Lung (tissue), 12 donors: ENCODE measurements around the gene ALKBH5. TPM values are rescaled to one million over a fixed set of nuclear protein-coding genes. Genes with fewer than 3 reads are reported as not detected.

ENCODE experiments used
- ATAC-seq: fragments of 200-7000 bp; cut with Tn5 transposase; one replicate; pipeline ENCODE4 v1.9.1; 2020; ENCODE audit warnings: moderate number of reproducible peaks; ENCODE audit not compliant: insufficient read depth, low FRiP score
- DNase-seq, 3 donors: peaks; one replicate each; pipeline ENCODE4 v3.0.0-alpha.2; 2013 to 2017
- H3K27ac ChIP-seq, 2 donors: one replicate each; pipeline ENCODE4 v1.5.1; 2013; ENCODE audit warnings: mild to moderate bottlenecking in 2 of 2, moderate library complexity in 2 of 2, control low read depth in 1 of 2, inconsistent platforms in 1 of 2, low read depth in 1 of 2, low read length in 1 of 2
- H3K27me3 ChIP-seq, 3 donors: one replicate each; pipeline ENCODE4 v1.5.1; 2013; ENCODE audit warnings: low read length in 2 of 3; ENCODE audit not compliant: control insufficient read depth in 3 of 3, insufficient read depth in 3 of 3
- H3K36me3 ChIP-seq, 4 donors: one replicate each; pipeline ENCODE4 v1.5.1; 2013; ENCODE audit warnings: low read length in 4 of 4, mild to moderate bottlenecking in 1 of 4, moderate library complexity in 1 of 4; ENCODE audit not compliant: control insufficient read depth in 4 of 4, insufficient read depth in 4 of 4
- H3K4me1 ChIP-seq, 5 donors: one replicate each; pipeline ENCODE4 v1.5.1; 2013; ENCODE audit warnings: low read length in 5 of 5, mild to moderate bottlenecking in 2 of 5, moderate library complexity in 1 of 5; ENCODE audit not compliant: control insufficient read depth in 5 of 5, insufficient read depth in 5 of 5
- H3K4me3 ChIP-seq: one replicate; pipeline ENCODE4 v1.5.1; 2013; ENCODE audit warnings: mild to moderate bottlenecking, control low read depth, moderate library complexity
- H3K9ac ChIP-seq, 2 donors: one replicate each; pipeline ENCODE4 v1.5.1; 2013; ENCODE audit warnings: low read length in 2 of 2, control low read depth in 1 of 2; ENCODE audit not compliant: insufficient read depth in 1 of 2
- H3K9me3 ChIP-seq, 4 donors: one replicate each; pipeline ENCODE4 v1.5.1; 2013; ENCODE audit warnings: low read length in 3 of 4, mild to moderate bottlenecking in 1 of 4, moderate library complexity in 1 of 4; ENCODE audit not compliant: control insufficient read depth in 4 of 4, insufficient read depth in 3 of 4
- WGBS, 2 donors: extraction: QIAGEN DNeasy Blood & Tissue Kit; methylation state at CpG; one replicate each; pipeline ENCODE4 v1.1.7; 2013; 5-methylcytosine and 5-hydroxymethylcytosine counted together
- polyA plus RNA-seq, 2 donors: library from polyadenylated mRNA; stranded (reverse); fragments of 200-250 nt; gene quantifications; one replicate each; pipeline ENCODE4 v1.2.1, GENCODE V29; 2013
- total RNA-seq, 2 donors: library from RNA; depleted of rRNA in 1 of 2; stranded (reverse); fragments of >200 nt in 1 of 2; gene quantifications; one replicate each; pipeline ENCODE4 v1.2.1, GENCODE V29; 2014 to 2021
- TF ChIP-seq, protein P1 (sequence below): IDR thresholded peaks from 2 replicates; pipeline ENCODE4 v1.5.1; 2012; ENCODE audit warnings: mild to moderate bottlenecking; ENCODE audit errors: control extremely low read depth, extremely low read depth
- donor health status: control.
- donor health status: control.
- donor health status: Bipolar disorder and iron deficiency.
- donor health status: healthy.
- donor health status: DM: yes; HTN: yes; CAD: no.

The ALKBH5 gene
- total and polyA plus RNA-seq, 4 donors: 30.2 to 104 (median 59.8) TPM

DNA sequence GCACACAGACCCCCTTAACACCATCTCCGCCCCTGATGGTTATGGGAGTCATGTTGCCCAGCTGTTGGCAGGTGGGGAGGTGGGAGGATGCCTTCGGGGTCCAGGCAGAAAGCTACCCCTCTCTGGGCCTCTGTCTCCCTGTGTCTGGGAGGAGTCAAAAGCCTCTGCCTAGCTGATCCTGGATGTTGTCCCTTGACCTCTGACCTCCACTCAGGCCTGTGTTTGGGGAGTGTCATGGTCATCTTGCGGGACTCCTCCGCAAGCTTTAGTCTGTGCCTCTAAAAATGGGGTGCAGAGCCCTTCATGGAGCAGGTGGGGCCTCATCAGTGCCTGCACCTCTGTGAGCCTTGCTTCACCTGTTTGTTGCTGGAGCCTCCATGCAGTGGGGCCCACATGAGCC is 45.6 kb downstream of the ALKBH5 start:
- Histone ChIP-seq H3K27me3 (no peaks in the 10 kb centered on the region), H3K9me3 (no peaks in the 10 kb centered on the region), H3K4me1 (peaks cover 0 to 28% (median 12%) of the 10 kb centered on the region in 5 donors), H3K9ac (no peak overlapping the region), H3K4me3 (no peak overlapping the region), H3K36me3 (peaks cover 0 to 13% (median 4%) of the 10 kb centered on the region in 4 donors), H3K27ac (no peak overlapping the region)
- DNase-seq (no peak), ATAC-seq (no peak)
- TF ChIP-seq, protein P1, sequence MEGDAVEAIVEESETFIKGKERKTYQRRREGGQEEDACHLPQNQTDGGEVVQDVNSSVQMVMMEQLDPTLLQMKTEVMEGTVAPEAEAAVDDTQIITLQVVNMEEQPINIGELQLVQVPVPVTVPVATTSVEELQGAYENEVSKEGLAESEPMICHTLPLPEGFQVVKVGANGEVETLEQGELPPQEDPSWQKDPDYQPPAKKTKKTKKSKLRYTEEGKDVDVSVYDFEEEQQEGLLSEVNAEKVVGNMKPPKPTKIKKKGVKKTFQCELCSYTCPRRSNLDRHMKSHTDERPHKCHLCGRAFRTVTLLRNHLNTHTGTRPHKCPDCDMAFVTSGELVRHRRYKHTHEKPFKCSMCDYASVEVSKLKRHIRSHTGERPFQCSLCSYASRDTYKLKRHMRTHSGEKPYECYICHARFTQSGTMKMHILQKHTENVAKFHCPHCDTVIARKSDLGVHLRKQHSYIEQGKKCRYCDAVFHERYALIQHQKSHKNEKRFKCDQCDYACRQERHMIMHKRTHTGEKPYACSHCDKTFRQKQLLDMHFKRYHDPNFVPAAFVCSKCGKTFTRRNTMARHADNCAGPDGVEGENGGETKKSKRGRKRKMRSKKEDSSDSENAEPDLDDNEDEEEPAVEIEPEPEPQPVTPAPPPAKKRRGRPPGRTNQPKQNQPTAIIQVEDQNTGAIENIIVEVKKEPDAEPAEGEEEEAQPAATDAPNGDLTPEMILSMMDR: no peak
- 90 to 96% methylated on average over 4 of the region's 4 CpGs for WGBS, 2 donors

DNA sequence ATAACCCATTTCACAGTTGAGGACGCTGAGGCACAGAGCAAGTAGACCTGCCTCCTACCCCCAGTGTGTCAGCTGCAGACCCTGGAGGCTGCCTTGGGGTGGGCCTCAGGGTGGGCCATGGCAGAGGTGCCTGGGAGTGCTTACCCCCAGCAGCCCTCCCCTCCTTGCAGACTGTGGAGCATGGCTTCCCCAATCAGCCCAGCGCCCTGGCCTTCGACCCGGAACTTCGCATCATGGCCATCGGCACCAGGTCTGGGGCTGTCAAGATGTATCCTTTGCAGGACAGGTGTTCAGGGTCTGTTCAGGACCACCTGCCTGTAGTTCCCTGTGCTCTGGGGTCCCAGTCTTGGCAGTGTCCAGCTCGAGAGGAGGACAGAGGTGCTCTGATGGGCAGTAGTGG is 46.1 kb downstream of the ALKBH5 start:
- TF ChIP-seq, protein P1: no peak
- no peak for ATAC-seq
- no peak overlapping the region for H3K9ac ChIP-seq
- no peaks in the 10 kb centered on the region for H3K9me3 ChIP-seq
- H3K4me3 ChIP-seq: no peak overlapping the region
- peaks cover 0 to 23% (median 10%) of the 10 kb centered on the region in 5 donors for H3K4me1 ChIP-seq
- H3K27me3 ChIP-seq: no peaks in the 10 kb centered on the region
- WGBS, 2 donors: 94% methylated on average over 7 of the region's 7 CpGs
- H3K27ac ChIP-seq: no peak overlapping the region
- DNase-seq: no peak
- H3K36me3 ChIP-seq: peaks cover 0 to 17% (median 5%) of the 10 kb centered on the region in 4 donors

DNA sequence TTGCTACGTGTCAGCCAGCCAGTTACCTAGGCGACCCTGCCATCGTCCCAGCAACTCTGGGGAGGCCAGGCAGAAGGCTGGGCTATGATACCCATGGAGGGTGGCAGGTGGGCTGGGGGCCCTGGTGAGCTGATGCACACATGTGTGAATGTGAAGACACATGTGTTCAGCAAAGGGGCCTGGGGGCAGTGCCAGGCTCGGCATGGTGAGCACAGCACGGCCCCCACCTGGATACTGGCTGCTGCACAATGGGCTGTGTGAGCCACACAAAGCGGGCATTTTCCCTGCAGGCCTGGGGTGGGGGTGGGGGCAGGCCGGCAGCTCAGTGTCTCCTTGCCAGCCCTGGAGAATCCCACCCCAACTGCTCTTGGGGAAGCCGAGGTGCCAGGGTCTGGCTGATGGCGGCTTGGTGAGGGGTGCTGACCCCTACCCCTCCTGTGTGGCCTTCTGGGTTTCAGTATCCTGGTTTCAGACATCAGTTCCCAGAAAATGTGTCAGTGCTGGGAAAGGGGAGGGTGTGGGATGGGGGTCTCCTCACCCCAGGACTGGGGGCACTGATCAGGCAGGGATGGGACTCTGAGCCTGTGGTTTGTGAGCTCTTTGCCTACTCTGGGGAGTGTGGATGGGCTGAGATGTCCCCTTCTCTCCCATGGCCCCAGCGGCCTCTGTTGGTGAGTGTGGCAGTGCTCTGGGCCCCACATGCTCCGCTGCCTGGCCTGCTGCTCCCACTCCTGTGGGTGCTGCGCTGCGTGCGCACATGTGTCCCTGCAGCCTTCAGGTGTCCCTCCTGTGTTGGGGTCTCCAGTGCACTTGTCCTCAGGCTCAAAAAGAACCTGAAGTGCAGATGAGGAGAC is 46.9 kb downstream of the ALKBH5 start:
- 88 to 92% methylated on average over 14 of the region's 14 CpGs for WGBS, 2 donors
- Histone ChIP-seq H3K36me3 (peaks cover 0 to 17% (median 10%) of the 10 kb centered on the region in 4 donors), H3K4me3 (no peak overlapping the region), H3K9ac (no peak overlapping the region), H3K27me3 (no peaks in the 10 kb centered on the region), H3K9me3 (no peaks in the 10 kb centered on the region), H3K27ac (no peak overlapping the region), H3K4me1 (peaks cover 0 to 19% (median 9%) of the 10 kb centered on the region in 5 donors)
- TF ChIP-seq, protein P1: no peak
- ATAC-seq: no peak
- DNase-seq: no peak
